Choroid plexus epithelial cell (primary cell): ENCODE results near the gene ATP2B3.

Experiments
- DNase-seq: peaks from one replicate; pipeline ENCODE4 v3.0.0-alpha.2; 2010; ENCODE audit warnings: low read depth
- H3K4me3 ChIP-seq: 2 replicates; pipeline ENCODE4 v1.5.1; 2011; ENCODE audit warnings: low read depth, mild to moderate bottlenecking, control low read depth, low read length, moderate library complexity
- TF ChIP-seq, protein P1 (sequence below): conservative IDR thresholded peaks from 2 replicates; pipeline ENCODE4 v1.5.1; 2011; ENCODE audit warnings: low read depth, mild to moderate bottlenecking, control low read depth, inconsistent platforms, low read length, moderate library complexity

ATP2B3 gene

DNA sequence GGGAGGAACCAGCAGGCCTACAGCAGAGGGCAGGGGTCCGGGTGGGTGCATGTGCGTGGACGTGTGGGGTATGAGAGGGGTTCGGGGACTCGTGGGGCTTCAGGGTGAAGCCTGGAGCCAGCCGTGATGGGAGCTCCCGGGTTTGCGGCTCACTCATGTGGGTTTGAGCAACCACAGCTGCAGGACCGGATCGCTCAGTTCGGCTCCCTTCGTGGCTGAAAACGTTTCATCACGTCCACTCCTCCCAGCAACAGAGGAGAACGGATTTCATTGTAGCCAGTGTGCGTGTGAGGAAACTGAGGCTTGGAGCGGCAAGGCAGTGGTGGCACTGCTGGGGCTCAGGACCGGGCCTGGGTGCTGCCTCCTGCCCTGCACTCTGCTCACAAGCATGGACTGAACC lies 12.1 kb upstream of the ATP2B3 start:
- no peak for DNase-seq
- H3K4me3 ChIP-seq = no peak overlapping the region
- TF ChIP-seq, protein P1, sequence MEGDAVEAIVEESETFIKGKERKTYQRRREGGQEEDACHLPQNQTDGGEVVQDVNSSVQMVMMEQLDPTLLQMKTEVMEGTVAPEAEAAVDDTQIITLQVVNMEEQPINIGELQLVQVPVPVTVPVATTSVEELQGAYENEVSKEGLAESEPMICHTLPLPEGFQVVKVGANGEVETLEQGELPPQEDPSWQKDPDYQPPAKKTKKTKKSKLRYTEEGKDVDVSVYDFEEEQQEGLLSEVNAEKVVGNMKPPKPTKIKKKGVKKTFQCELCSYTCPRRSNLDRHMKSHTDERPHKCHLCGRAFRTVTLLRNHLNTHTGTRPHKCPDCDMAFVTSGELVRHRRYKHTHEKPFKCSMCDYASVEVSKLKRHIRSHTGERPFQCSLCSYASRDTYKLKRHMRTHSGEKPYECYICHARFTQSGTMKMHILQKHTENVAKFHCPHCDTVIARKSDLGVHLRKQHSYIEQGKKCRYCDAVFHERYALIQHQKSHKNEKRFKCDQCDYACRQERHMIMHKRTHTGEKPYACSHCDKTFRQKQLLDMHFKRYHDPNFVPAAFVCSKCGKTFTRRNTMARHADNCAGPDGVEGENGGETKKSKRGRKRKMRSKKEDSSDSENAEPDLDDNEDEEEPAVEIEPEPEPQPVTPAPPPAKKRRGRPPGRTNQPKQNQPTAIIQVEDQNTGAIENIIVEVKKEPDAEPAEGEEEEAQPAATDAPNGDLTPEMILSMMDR = no peak

DNA sequence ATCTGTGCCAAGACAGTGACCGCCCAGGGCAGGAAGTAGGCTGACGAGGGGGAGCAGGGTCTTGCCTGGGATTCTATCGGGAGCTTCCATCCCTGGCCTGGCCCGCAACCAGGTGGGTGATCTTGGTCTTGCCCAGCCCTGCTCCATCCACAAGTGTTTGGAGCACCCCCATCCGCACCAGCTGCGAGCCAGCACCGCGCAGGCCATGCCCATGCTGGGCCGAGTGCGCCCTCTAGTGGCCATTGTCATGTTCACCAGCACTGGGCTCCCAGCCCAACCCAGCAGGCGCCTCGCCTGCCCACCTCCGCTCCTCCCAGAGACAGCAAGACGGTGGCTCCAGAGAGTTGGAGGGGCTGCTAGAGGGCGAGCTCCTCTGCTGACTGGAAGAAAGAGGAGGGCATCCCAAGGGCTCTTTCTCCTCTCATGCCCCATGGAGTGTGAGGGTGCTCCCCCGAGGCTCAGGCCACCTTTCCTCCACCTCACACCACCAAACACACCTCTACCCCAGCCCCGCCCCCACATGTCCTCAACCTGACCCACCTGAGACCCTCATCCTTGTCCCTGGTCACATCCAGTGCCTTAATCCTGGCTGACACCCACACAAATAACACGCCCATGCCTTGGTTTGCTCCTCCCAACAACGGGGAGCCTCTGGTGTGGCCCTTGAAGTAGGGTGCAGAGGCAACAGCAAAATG lies 9.8 kb upstream of the ATP2B3 start:
- DNase-seq = peak; percentile 76
- TF ChIP-seq, protein P1 = peak; percentile 76
- H3K4me3 ChIP-seq = no peak overlapping the region

- TF ChIP-seq, protein P1 = no peak
- DNase-seq = no peak
- H3K4me3 ChIP-seq = no peak overlapping the region
These were observed 7.8 kb upstream of the ATP2B3 start for GRCh38 chrX:153509592-153509991.

DNA sequence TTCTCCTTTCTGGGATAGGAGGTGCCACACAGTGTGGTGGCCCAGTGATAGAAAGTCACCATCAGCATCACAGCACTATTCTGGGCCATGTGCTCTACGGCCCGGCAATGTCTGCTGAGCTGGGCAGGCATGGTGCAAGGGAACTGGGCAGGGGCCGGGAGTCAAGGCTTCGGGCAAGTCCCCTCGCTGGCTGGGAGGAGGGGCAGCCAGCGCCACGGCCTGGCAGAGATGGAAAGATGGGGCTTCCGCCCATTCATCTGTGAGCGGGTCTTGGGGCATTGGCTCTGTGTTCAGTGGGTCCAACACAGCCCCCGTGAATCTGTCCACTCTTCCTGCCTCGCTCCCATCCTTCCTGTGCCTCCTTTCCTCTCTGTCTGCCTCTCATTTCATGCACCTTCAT lies 7.1 kb upstream of the ATP2B3 start:
- DNase-seq = no peak
- H3K4me3 ChIP-seq = no peak overlapping the region
- TF ChIP-seq, protein P1 = no peak

- no peak for DNase-seq
- H3K4me3 ChIP-seq = no peak overlapping the region
- TF ChIP-seq, protein P1 = no peak
These were observed 5.5 kb upstream of the ATP2B3 start for GRCh38 chrX:153511784-153512500.

DNA sequence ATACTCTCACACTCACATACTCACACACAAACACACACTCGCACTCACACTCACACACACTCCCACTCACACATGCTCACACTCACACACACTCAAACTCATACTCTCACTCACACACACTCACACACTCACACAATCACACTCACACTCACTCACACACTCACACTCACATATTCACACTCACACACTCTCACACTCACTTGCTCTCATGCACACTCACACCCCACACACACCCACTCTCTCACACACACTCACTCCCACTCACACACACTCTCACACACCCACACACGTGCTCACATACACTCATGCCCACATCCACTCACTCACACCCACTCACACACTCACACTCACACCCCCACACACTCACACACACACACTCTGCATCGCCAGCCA lies 4.9 kb upstream of the ATP2B3 start:
- no peak overlapping the region for H3K4me3 ChIP-seq
- DNase-seq = no peak
- TF ChIP-seq, protein P1 = no peak

GRCh38 chrX:153513265-153513664 lies 4.2 kb upstream of the ATP2B3 start:
- H3K4me3 ChIP-seq = no peak overlapping the region
- no peak for DNase-seq
- TF ChIP-seq, protein P1 = no peak
